Stimulated activated CD8-positive, alpha-beta memory T cell treated with anti-CD3 and anti-CD28 coated beads, Interleukin-7, amount 100 ng/mL, for 1 hour (primary cell): Measurements from ENCODE around the gene IGSF21.

Source experiments
- DNase-seq, 2 donors: peaks; one replicate each; pipeline ENCODE4 v3.0.0-alpha.2; 2020; ENCODE audit warnings: low read depth in 2 of 2

The IGSF21 gene

GRCh38 chr1:18297896-18298648, 190.5 kb downstream of the IGSF21 start:
- no peak for DNase-seq

- no peak for DNase-seq
Measured at GRCh38 chr1:18299441-18300338, 192.1 kb downstream of the IGSF21 start.

GRCh38 chr1:18300376-18300775, 192.8 kb downstream of the IGSF21 start:
- no peak for DNase-seq

DNA sequence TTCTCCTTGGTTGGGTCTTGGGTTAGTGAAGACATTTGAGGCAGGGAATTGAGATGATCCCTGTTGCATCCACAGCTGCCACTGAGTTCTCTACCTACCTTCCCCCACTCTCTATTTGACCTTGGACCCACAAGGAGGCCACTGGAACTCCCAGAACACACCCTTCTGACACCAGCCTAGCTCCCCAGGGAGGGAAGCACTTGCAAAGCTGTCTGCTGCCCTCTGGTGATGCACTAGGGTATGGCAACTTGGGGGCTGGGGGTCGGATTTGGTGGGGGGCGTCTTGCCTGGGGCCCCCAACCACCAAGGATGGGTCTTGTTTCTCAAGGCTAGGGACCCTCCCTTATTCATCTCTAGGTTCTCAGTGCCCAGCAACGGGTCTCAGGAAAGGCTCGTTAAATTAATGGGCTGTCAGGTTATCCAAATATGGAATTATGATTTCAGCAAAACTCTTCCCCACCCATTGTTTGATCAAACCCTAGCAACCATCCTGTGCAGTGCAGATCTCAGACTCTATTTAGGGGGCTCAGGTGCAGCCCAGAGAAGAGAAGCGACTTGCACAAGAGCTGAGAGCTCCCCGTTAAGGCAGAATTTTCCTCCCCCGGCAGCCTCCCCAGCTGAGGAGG, 195.3 kb downstream of the IGSF21 start:
- DNase-seq, result no peak

- no peak for DNase-seq
Measured at GRCh38 chr1:18304151-18304869, 196.7 kb downstream of the IGSF21 start.

DNA sequence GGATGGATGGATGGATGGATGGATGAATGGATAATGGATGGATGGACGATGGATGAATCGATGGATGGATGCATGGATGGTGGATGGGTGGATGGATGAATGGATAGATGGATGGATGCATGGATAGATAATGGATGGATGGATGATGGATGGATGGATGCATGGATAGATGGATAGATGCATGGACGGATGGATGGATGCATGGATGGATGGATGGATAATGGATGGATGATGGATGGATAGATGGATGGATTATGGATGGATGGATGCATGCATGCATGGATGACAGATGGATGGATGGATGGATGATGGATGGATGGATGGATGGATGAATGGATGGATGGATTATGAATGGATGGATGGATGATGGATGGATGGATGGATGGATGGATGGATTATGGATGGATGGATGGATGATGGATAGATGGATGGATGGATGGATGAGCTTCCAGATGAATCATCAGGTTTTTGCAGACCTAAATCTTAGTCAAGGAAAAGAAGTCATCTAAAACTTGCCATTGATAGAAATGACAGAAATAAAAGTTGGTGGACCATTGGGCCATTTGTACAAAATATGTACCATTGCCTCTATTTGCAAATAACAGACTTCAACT, 197.7 kb downstream of the IGSF21 start:
- no peak for DNase-seq

- DNase-seq, result no peak
Measured at GRCh38 chr1:18307329-18307898, 199.8 kb downstream of the IGSF21 start.

- no peak for DNase-seq
Measured at GRCh38 chr1:18309552-18310155, 202.1 kb downstream of the IGSF21 start.

DNA sequence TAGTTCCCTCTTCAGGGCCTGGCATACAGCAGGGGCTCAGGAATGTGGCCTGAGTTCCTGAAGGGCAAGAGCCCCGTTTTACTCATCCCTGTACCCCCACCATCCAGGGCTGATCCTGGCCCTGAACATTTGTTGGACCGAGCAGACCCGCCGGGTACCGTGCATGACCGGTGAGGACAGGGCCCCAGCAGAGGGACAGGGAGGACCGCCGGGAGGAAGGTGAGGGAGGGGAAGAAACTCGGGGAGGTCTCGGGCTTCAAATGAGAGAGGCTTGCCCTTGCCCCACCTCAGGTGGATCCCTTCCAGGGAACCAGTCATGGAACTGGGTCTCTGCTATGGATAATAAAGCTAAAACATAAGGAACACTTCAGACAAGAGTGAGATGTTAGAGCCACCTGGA, 205.4 kb downstream of the IGSF21 start:
- DNase-seq, result no peak

- no peak for DNase-seq
Measured at GRCh38 chr1:18313523-18313922, 205.9 kb downstream of the IGSF21 start.

DNA sequence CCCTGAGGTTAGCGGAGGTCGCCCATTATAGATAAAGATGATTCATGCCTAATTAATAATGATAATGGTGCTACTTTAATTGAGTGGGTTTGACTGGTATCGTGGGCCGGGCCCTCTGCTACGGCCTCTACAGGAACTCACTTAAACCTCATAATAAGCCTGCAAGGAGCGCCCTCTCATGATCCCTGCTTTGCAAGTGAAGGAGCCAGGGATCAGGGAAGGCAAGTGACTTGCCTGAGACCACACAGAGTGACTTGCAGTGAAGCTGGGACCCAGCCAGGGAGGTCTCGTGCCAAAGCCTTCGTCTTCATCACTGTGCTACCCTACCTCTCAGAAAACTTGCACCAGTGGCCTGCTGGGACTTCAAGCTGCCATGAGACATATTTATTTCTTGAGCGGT, 206.8 kb downstream of the IGSF21 start:
- DNase-seq, result no peak

- DNase-seq, result no peak
Measured at GRCh38 chr1:18315449-18315848, 207.9 kb downstream of the IGSF21 start.

GRCh38 chr1:18316764-18317163, 209.2 kb downstream of the IGSF21 start:
- DNase-seq, result no peak

DNA sequence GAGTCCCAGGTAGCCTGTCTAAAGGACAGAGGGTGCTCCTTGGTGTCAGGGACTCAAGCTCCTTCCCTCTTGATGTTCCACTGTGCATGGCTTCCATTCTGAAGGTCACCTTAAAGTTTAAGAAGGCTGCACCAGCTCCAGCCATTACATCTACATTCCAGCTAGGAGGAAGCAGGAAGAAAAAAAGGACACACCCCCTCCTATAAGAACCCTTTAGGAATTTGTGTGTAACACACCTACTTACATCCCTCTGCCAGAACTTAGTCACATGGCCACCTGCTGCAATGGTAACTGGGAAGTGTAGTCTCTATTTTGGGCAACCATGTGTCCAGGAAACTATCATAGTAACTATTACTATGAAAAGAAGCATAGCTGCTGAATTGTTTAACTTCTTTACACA, 211.5 kb downstream of the IGSF21 start:
- DNase-seq, result no peak

- DNase-seq, result no peak
Measured at GRCh38 chr1:18320051-18320450, 212.5 kb downstream of the IGSF21 start.

DNA sequence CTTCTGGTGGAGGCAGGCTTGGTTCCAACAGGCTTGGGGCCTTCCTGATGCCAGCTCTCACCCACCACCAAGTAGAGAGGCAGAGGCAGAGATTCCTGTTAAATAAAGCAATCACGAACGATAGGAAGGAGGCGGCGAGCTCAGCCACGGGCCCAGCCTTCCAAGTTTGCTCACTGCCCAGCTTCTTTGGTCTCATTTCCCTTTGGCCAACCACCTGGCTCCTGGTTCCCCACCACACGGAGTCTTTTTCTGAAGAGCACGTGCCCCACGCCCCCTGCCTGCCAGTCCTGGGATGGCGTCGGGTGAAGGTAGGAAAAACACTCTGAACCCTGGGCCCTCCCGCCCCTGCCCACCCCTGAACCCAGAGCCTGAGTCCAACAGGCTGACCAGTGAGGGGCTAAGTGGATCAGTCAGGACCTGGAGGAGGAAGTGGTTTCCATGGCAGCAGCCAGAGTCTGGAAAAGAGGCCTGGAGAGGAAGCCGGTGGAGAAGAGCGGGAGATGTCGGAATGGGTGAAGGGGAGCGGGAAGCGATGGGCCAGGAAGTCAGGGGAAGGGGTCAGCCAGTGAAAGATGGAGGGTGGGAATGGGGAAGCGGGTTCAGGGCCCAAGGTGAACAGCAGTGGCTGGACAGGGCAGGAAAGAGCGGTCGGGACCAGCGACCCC, 214.9 kb downstream of the IGSF21 start:
- DNase-seq, result no peak

DNA sequence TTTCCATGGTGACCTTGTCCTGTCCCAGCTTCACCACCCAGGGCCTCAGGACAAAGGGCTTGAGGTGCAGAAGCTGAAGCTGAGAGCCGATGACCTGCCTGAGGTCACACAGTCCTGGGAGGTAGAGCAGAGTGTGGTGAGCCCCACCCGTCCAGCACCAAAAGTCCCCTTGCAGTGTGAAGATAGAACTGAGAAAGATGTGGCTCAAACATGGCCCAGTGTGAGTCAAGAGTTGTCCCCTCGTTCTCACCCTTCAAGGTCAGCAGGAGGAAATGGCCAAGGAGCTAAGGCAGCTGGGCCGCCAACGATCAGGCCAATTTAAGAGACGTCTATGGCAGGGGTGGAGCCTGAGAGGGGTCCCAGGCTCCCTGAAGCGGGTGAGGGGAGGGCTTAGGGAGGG, 215.7 kb downstream of the IGSF21 start:
- DNase-seq, result no peak

GRCh38 chr1:18324246-18324645, 216.6 kb downstream of the IGSF21 start:
- no peak for DNase-seq

- no peak for DNase-seq
Measured at GRCh38 chr1:18325136-18325535, 217.5 kb downstream of the IGSF21 start.
